ENCODE data around the gene SLC24A4. TPM values are rescaled to one million over a fixed set of nuclear protein-coding genes. Genes with fewer than 3 reads are reported as not detected.

The SLC24A4 gene
- total RNA-seq, 2 experiments from 2014 or later, result not detected

DNA sequence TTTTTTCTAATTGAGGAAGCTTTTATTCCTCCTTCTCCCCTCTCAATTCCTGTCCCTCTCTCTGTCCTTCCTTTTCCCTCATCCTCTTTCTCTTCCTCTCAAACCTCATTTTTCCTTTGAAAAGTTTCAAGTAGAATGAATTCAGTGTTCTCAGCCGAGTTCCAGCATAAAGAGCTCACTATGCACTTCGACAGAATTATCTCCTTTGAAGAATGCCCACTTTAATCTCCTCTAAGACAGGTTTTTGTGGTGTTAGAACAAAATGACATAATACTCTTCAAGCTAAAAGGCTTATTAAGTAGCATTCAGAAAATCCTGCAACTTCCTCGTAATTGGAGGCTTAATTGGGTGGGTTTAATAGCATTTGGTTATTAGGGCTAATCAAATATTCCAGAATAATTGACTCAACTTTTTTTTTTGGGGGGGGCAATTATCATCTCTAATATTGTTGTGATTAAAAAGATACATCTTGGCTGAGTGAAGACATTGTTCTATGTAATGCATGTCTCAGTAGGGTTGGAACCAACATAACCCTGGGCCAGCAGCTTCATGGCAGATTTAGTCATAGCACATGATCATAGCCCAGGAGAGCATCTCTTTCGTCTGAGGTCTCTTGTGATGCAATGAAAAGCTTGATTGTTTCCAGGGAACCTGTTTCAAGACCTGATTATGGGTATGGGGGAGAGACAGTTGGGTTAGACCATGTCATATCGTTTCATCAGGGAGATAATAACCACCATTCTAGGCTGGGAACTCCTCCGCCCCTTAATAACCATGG is 25.0 kb upstream of the SLC24A4 start:
- CTCF ChIA-PET, result interaction anchor here (1.2 kb wide), 1 partner anchor 15 kb away, joined by 3 read pairs; no protein-coding TSS in a partner anchor
- Mint-ChIP-seq H3K4me1 (no peaks in the 10 kb centered on the region), H3K4me3 (no peak overlapping the region)

DNA sequence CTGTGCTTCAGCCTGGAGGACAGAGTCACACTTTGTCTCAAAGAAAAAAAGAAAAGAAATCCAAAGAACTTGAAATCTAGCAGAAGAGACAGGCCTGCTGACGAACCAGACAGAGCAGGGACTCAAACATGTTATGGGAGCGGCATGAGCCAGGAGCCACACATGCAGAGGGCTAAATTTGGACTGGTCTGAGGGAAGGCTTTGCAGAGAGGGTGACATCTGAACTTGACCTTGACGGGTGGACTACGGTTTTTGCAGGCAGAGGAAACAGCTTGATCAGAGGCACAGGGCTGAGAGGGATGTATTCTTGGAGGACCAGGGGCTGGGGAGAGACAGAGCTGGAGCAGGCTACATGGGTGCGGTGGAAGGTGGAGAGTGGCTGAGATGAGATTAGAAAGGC is 20.5 kb upstream of the SLC24A4 start:
- Mint-ChIP-seq H3K4me3 (no peak overlapping the region), H3K27me3 (peaks cover 15% of the 10 kb centered on the region), H3K36me3 (ENCODE audit: low read depth) (no peaks in the 10 kb centered on the region), H3K27ac (no peak overlapping the region), H3K9me3 (no peaks in the 10 kb centered on the region), H3K4me1 (no peaks in the 10 kb centered on the region)
- DNase-seq, result no peak
- POLR2A ChIA-PET, result no interaction called here
- CTCF ChIA-PET, result interaction anchor here (0.9 kb wide), 1 partner anchor 405 kb away, joined by 5 read pairs; no protein-coding TSS in a partner anchor

More for the DNA sequence above, 25.0 kb upstream of the SLC24A4 start:
- DNase-seq, result no peak
- no peak overlapping the region for H3K27ac Mint-ChIP-seq
- no peaks in the 10 kb centered on the region for H3K36me3 Mint-ChIP-seq (ENCODE audit: low read depth)
- H3K27me3 Mint-ChIP-seq, result peaks cover 19% of the 10 kb centered on the region
- POLR2A ChIA-PET, result no interaction called here
- no peaks in the 10 kb centered on the region for H3K9me3 Mint-ChIP-seq

DNA sequence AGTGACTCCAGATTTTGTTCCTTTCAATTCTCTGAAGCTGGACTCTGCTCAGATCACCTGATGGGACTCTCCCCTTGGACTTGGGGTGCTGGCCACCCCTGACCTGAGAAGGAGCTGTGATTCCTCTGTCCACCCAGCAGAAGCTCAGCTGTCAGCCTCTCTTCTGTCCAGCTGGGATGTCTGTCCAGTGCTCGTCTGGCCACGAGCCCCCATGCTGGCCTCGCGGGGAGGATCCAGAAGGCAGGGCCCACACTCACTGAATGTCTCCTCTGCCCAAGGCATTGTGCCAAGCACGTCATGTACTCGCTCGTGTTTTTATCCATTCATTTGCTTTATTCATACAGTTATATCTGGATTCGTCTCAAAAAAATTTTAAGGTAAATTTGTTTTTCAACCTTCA is 14.2 kb upstream of the SLC24A4 start:
- Mint-ChIP-seq H3K4me1 (peaks cover 6% of the 10 kb centered on the region), H3K9me3 (no peaks in the 10 kb centered on the region), H3K36me3 (ENCODE audit: low read depth) (no peaks in the 10 kb centered on the region), H3K4me3 (no peak overlapping the region), H3K27me3 (peaks cover 5% of the 10 kb centered on the region), H3K27ac (no peak overlapping the region)
- no peak for DNase-seq
- CTCF ChIA-PET, result interaction anchor here (1.4 to 1.6 kb wide), 2 partner anchors 9 to 14 kb away, joined by 4 read pairs; no protein-coding TSS in a partner anchor
- POLR2A ChIA-PET, result no interaction called here

DNA sequence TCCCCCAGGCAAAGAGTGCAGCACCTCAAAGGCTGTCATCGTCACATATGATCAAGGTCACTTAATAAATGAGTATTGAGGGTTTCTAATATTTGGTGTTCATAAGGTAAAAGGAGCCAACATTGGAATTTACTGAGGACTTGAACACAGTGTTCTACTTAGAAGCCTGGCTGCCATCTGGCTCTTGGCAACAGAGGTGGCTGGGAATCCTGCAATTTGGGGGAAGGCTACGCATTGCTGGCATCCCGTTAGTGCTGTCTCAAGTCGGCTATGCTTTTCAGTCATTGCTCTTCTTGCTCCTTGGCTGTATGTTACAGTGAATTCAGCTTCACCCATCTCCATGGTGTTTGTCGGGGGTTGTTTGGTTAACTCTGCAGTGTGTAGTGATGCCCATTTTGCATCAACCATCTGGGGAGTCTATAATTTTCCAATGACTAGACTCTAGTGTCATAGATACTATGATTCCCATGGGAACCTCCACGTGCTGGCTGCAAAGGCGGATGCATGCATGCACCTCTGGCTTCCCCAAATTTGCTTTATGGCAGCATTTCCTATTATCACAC is 12.9 kb upstream of the SLC24A4 start:
- POLR2A ChIA-PET, result no interaction called here
- no peaks in the 10 kb centered on the region for H3K36me3 Mint-ChIP-seq (ENCODE audit: low read depth)
- H3K4me3 Mint-ChIP-seq, result no peak overlapping the region
- H3K9me3 Mint-ChIP-seq, result no peaks in the 10 kb centered on the region
- H3K4me1 Mint-ChIP-seq, result peaks cover 6% of the 10 kb centered on the region
- H3K27me3 Mint-ChIP-seq, result no peaks in the 10 kb centered on the region
- H3K27ac Mint-ChIP-seq, result no peak overlapping the region
- CTCF ChIA-PET, result no interaction called here
- no peak for DNase-seq

DNA sequence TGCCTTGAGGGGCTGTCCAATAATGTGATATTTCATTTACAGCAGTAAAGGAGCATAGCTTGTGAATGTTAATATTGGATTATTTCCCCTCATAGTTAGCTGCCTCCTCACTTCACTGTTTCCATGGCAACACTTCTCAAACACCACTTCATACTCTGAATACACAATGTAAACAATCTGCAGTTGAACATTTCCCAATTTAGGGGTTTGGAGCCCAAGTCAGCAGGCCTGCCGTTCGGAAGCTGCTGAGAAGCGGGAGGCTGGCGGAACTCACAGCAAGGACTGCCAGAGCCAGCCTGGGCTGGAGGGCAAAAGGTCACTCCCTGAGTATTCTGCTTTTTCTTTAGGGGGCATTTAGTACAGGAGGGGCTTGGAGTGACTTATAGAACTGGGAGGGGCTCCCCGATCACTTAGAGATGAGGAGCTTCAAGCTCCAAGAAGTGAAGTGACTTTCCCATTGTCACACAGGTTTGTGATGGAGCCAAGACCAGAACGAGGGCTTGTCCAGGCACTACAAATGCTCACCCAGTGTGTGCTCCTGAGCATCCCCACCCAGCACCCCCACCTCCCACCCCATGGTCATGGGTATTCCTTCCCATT is 12.1 kb upstream of the SLC24A4 start:
- ChIA-PET POLR2A (no interaction called here), CTCF (interaction anchor here (0.6 kb wide), 1 partner anchor 484 kb away, joined by 3 read pairs; no protein-coding TSS in a partner anchor)
- peaks cover 6% of the 10 kb centered on the region for H3K4me1 Mint-ChIP-seq
- H3K27me3 Mint-ChIP-seq, result peaks cover 1% of the 10 kb centered on the region
- no peaks in the 10 kb centered on the region for H3K9me3 Mint-ChIP-seq
- no peak for DNase-seq
- no peak overlapping the region for H3K27ac Mint-ChIP-seq
- no peaks in the 10 kb centered on the region for H3K36me3 Mint-ChIP-seq (ENCODE audit: low read depth)
- H3K4me3 Mint-ChIP-seq, result no peak overlapping the region

DNA sequence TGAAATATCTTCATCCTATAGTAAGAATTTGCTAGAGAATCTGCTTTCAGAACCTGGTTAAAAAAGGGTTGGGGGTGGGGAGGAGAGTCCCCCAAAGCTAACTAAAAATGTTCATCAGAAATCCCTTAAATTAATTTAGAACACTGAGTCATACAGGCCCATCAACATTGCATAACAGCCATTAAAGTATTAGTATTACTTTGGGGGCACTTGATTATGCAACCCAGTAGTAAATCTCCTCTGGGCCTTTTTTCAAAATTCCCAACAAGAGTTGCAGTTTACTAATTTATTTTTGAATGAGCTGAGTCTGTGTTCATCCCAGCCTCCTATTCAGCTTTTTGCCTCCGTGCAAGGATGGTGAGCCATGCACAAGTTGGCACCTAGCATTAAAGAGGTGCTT is 8.8 kb upstream of the SLC24A4 start:
- no peak overlapping the region for H3K27ac Mint-ChIP-seq
- POLR2A ChIA-PET, result no interaction called here
- CTCF ChIA-PET, result no interaction called here
- no peak overlapping the region for H3K4me3 Mint-ChIP-seq
- H3K4me1 Mint-ChIP-seq, result peaks cover 10% of the 10 kb centered on the region
- H3K9me3 Mint-ChIP-seq, result peaks cover 7% of the 10 kb centered on the region
- H3K36me3 Mint-ChIP-seq (ENCODE audit: low read depth), result no peaks in the 10 kb centered on the region
- H3K27me3 Mint-ChIP-seq, result peaks cover 1% of the 10 kb centered on the region
- no peak for DNase-seq

DNA sequence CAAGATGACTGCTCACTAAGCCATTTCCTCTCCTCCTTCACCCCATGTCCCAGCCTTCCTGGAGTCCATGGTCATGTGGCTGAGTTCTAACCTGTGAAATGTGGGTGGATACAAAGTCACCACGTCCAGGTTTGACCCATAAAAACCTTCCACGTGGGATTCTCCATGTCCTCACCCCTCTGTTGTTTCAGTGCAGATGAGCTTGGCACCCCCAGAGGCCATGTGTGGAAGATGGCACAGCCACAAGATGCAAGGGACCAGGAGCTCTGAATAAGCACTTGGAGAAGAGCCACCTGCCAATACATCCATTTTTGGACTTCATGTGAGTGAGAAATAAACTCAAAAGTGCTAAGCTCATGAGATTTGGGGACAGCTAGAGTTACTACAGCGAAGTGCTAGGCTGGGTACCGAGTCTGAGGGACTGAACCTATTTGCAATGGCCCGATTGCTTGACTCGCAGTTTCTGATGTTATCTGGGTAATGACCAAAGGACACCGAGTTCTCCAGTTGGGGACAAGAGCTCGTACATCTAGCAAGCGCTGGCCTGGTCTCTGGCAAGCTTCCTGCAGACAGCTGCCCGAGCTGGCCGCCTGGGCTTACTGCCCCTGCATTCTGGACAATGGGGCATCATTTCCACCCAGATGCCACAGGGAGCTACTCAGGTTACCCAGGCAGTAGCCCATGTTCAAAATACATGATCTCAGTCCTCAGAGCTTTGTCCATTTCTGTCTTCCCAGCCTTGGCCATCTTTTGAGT is 7.7 kb upstream of the SLC24A4 start:
- H3K4me3 Mint-ChIP-seq, result no peak overlapping the region
- CTCF ChIA-PET, result interaction anchor here (1.0 kb wide), 1 partner anchor 14 kb away, joined by 3 read pairs; no protein-coding TSS in a partner anchor

DNA sequence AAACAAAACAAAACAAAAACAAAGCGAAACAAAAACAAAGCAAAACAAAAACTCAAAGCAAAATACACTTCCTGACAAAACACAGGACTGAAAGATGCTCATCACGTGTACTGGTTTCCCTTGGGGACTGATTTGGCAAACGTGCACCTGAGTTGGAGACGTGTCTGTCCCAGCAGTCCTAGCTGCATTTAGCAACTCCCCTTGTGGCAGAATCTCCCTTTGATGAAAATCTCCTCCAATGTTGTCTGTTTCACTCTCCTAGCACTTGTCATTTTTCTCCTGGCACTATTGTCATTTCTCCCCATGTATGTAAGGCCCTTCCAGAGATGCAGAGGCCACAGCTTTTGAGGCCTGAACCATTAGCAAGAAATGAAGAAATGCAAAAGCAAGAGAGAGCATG is 6.8 kb upstream of the SLC24A4 start:
- DNase-seq, result no peak
- H3K27ac Mint-ChIP-seq, result no peak overlapping the region
- POLR2A ChIA-PET, result no interaction called here
- H3K27me3 Mint-ChIP-seq, result peaks cover 6% of the 10 kb centered on the region
- peaks cover 10% of the 10 kb centered on the region for H3K4me1 Mint-ChIP-seq
- no peaks in the 10 kb centered on the region for H3K36me3 Mint-ChIP-seq (ENCODE audit: low read depth)
- peaks cover 7% of the 10 kb centered on the region for H3K9me3 Mint-ChIP-seq
- CTCF ChIA-PET, result no interaction called here
- no peak overlapping the region for H3K4me3 Mint-ChIP-seq

More for the DNA sequence above, 7.7 kb upstream of the SLC24A4 start:
- peaks cover 1% of the 10 kb centered on the region for H3K27me3 Mint-ChIP-seq
- no peak overlapping the region for H3K27ac Mint-ChIP-seq
- peaks cover 10% of the 10 kb centered on the region for H3K4me1 Mint-ChIP-seq
- H3K9me3 Mint-ChIP-seq, result peaks cover 7% of the 10 kb centered on the region
- DNase-seq, result no peak
- POLR2A ChIA-PET, result no interaction called here
- H3K36me3 Mint-ChIP-seq (ENCODE audit: low read depth), result no peaks in the 10 kb centered on the region

DNA sequence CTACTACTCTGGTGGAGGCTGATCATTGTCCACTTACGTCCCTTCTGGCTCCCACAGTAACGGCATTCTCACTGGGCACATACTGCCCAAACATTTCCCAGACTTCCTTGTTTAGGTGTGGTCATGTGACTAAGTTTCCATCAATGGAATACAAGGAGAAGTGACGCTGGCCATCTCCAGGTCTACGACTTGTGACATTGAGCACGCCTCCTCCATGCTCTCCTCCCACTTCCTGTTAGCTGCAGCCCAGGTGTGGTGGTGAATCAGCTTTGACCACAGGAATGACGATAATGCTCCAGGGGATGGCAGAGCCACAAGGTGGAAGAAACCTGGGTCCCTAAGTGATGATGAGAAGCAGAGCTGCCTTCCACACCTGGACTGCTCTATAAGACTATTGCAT is 6.0 kb upstream of the SLC24A4 start:
- no peak overlapping the region for H3K4me3 Mint-ChIP-seq
- CTCF ChIA-PET, result interaction anchor here (1.3 kb wide), 1 partner anchor 9 kb away, joined by 4 read pairs; no protein-coding TSS in a partner anchor
- peaks cover 7% of the 10 kb centered on the region for H3K9me3 Mint-ChIP-seq
- DNase-seq, result no peak
- no peak overlapping the region for H3K27ac Mint-ChIP-seq
- H3K27me3 Mint-ChIP-seq, result peaks cover 12% of the 10 kb centered on the region
- POLR2A ChIA-PET, result no interaction called here
- H3K36me3 Mint-ChIP-seq (ENCODE audit: low read depth), result no peaks in the 10 kb centered on the region
- peaks cover 10% of the 10 kb centered on the region for H3K4me1 Mint-ChIP-seq

DNA sequence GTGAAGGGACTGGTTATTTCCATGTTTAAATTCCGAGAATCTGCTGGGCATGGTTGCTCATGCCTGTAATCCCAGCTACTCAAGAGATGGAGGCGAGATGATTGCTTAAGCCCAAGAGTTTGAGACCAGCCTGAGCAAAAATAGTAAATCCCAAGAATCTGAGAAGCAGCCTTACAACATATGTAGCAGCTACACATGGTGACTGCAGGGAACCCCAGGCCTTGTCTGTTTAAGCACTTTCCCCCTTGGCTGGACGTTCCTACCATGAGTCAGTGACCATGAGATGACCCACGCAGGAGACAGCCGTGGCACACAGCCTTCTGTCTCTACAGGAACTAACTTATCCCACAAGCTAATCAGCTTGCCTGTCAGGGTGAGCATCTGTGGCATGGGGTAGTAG is 5.5 kb upstream of the SLC24A4 start:
- H3K36me3 Mint-ChIP-seq (ENCODE audit: low read depth), result no peaks in the 10 kb centered on the region
- H3K27ac Mint-ChIP-seq, result no peak overlapping the region
- peaks cover 10% of the 10 kb centered on the region for H3K4me1 Mint-ChIP-seq
- DNase-seq, result no peak
- peaks cover 18% of the 10 kb centered on the region for H3K27me3 Mint-ChIP-seq
- ChIA-PET CTCF (interaction anchor here (1.3 to 1.4 kb wide), 2 partner anchors 10 to 34 kb away, joined by 3 to 4 read pairs; no protein-coding TSS in a partner anchor), POLR2A (no interaction called here)
- H3K4me3 Mint-ChIP-seq, result no peak overlapping the region
- H3K9me3 Mint-ChIP-seq, result peaks cover 7% of the 10 kb centered on the region

DNA sequence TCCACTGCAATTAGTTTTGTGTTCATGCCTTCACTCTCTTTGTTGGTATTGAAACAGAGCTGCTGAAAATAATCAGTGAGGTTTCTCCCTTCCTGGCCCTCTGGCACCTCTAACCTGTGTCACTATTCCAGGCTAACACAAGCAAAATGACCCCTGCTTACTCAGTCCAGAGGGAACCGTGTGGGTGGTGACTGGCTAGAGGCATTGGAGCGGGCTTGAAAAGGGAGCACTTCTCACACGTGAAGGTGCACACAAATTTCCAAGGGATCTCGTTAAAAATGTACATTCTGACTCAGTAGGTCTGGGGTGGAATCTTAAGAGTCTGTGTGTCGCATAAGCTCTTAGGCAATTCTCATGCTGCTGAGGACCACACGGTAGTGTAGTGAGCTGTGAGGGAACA is 1.3 kb upstream of the SLC24A4 start:
- CTCF ChIA-PET, result interaction anchor here (1.1 to 1.5 kb wide), 3 partner anchors 15 to 349 kb away, joined by 3 to 4 read pairs (median 3); no protein-coding TSS in a partner anchor
- POLR2A ChIA-PET, result no interaction called here
- peaks cover 51% of the 10 kb centered on the region for H3K27me3 Mint-ChIP-seq

DNA sequence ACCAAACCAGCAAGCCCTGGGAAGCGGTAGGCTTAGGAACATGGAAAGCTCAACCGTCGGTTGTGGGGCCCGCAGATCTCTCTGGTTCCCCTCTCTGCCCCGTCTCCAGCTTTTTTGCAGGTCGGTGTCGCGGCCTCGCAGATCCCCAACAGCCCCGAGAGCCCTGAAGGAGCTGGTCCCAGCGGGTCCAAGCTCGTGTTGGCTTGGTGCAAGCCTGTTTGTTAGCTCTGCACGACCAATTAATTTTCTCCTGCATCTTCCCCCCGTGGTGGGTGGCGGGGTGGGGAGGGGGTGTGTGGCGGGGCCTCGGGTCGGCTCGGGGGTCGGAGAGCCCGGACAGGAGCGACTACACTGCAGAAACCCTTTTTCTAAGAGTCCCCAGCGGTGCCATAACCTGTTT is 449 bp upstream of the SLC24A4 start:
- POLR2A ChIA-PET, result no interaction called here

More for the DNA sequence above, 1.3 kb upstream of the SLC24A4 start:
- DNase-seq, result no peak
- H3K36me3 Mint-ChIP-seq (ENCODE audit: low read depth), result no peaks in the 10 kb centered on the region
- peaks cover 7% of the 10 kb centered on the region for H3K9me3 Mint-ChIP-seq
- H3K27ac Mint-ChIP-seq, result no peak overlapping the region
- no peak overlapping the region for H3K4me3 Mint-ChIP-seq
- peaks cover 12% of the 10 kb centered on the region for H3K4me1 Mint-ChIP-seq

More for the DNA sequence above, 449 bp upstream of the SLC24A4 start:
- no peaks in the 10 kb centered on the region for H3K36me3 Mint-ChIP-seq (ENCODE audit: low read depth)
- no peaks in the 10 kb centered on the region for H3K9me3 Mint-ChIP-seq
- peaks cover 4% of the 10 kb centered on the region for H3K4me1 Mint-ChIP-seq
- peaks cover 53% of the 10 kb centered on the region for H3K27me3 Mint-ChIP-seq
- no peak overlapping the region for H3K27ac Mint-ChIP-seq
- peak overlapping the region; percentile 54 for H3K4me3 Mint-ChIP-seq
- CTCF ChIA-PET, result interaction anchor here (1.1 to 1.5 kb wide), 3 partner anchors 16 to 348 kb away, joined by 3 to 4 read pairs (median 3); no protein-coding TSS in a partner anchor
- DNase-seq, result no peak

Data from activated CD4-positive, alpha-beta T cell treated with anti-CD3 and anti-CD28 coated beads, Interleukin-2, amount 10 ng/mL, durations not matched to agents 7 days and 5 days (primary cell).